ENCODE measurements around the gene GRID2.

GRCh38 chr4:93451954-93452353, 1148.2 kb downstream of the GRID2 start:
- TF ChIP-seq CTCF (IDR thresholded peaks at IDR 0.05) = no peak
- no peak for TF ChIP-seq POLR2A (IDR thresholded peaks at IDR 0.05)
